GM12891 (cell line): ENCODE results near the gene C4orf54.

Experiments
- DNase-seq: peaks from one replicate; pipeline ENCODE4 v3.0.0; 2011; ENCODE audit warnings: low spot score; ENCODE audit not compliant: insufficient read length
- FAIRE-seq: peaks from 2 replicates; lab custom pipeline; 2011; peaks lifted over from hg19 to GRCh38; lab: Jason Lieb, UNC
- PAX5 ChIP-seq: IDR thresholded peaks from 2 replicates; pipeline ENCODE4 v1.6.1; 2011; ENCODE audit warnings: low read length, moderate library complexity, mild to moderate bottlenecking; ENCODE audit not compliant: insufficient read depth, severe bottlenecking
- POLR2A ChIP-seq: IDR thresholded peaks from 2 replicates; pipeline ENCODE4 v1.6.1; 2011; ENCODE audit warnings: low read depth, low read length, control low read depth
- POLR2AphosphoS5 ChIP-seq: IDR thresholded peaks from 2 replicates; pipeline ENCODE4 v1.6.1; 2011; ENCODE audit warnings: low read depth, low read length, control low read depth
- POU2F2 ChIP-seq: IDR thresholded peaks from 2 replicates; pipeline ENCODE4 v1.6.1; 2011; ENCODE audit warnings: low read depth, mild to moderate bottlenecking, control low read depth, low read length, moderate library complexity
- SPI1 ChIP-seq: IDR thresholded peaks from 2 replicates; pipeline ENCODE4 v1.6.1; 2011; ENCODE audit warnings: low read depth, low read length, control low read depth
- TAF1 ChIP-seq: IDR thresholded peaks from 2 replicates; pipeline ENCODE4 v1.6.1; 2011; ENCODE audit warnings: low read depth, low read length, control low read depth

C4orf54 gene

GRCh38 chr4:99608417-99608816 lies 49.2 kb downstream of the C4orf54 start:
- DNase-seq (no peak), FAIRE-seq (no peak)
- TF ChIP-seq POLR2A (no peak), POLR2AphosphoS5 (no peak), SPI1 (no peak), POU2F2 (no peak), TAF1 (no peak), PAX5 (no peak)
